ENCODE measurements around the gene PACSIN2. TPM values are rescaled to one million over a fixed set of nuclear protein-coding genes. Genes with fewer than 3 reads are reported as not detected.

Gene PACSIN2
- polyA plus RNA-seq, 2 of the 4 experiments (the other 2 are of a cell fraction), result 60.3 to 94.0 TPM

DNA sequence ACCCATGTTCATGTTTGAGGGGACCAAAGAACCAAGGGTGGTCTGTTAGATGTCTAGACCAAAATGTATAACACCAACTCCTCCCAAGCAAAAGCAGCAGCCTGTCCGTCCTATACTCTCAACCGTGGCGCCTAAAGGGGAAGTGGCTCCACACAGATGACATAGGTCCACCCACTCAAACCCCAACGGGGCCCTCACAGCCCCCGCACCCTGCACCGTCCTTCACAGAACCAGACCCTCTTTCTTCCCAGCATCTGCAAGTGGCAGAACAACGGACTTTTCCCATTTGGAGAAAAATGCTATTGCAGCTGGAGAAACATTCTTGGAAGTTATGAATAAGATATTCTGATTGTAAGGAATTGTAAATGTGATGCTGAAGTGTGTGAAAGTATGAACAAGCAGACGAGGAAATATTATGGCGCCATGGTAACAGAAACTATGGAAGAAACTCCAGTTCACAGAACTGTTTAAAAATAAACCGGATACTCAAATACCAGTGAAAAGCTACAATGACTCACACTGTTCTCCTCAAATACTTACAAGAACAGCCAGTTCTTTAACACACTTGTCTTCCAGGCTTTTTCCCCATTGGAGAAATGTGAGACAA, 81.4 kb downstream of the PACSIN2 start:
- Histone ChIP-seq H3K4me1 (peaks cover 92% of the 10 kb centered on the region), H3K27ac (peak overlapping the region; percentile 79 to 86), H3K4me3 (no peak overlapping the region), H3K9me3 (no peaks in the 10 kb centered on the region), H3K4me2 (peak overlapping the region; percentile 73)
- DNase-seq (ENCODE audit: low read depth in 1 of 2, low spot score in 1 of 2) (peak; percentile 43 to 73), FAIRE-seq (no peak), ATAC-seq (peak; percentile 52 to 75; a peak in 5 of 6 replicates)
- CTCF ChIA-PET, result interaction anchor here (1.3 kb wide), 1 partner anchor 13 kb away, joined by 3 read pairs; no protein-coding TSS in a partner anchor
- POLR2A ChIA-PET, result interaction anchor here (1.0 kb wide), 1 partner anchor 12 kb away, joined by 3 read pairs; no protein-coding TSS in a partner anchor
- 36% methylated on average over 10 of the region's 10 CpGs for WGBS (ENCODE audit: missing lambda C conversion rate)
- TF ChIP-seq EHMT2 (IDR thresholded peaks at IDR 0.05; ENCODE audit: low read depth) (no peak), FOSL2 (IDR thresholded peaks at IDR 0.05) (no peak), FOSL2 (CRISPR knock-in tag; IDR thresholded peaks at IDR 0.05) (peak; percentile 63)

GRCh38 chr22:42932857-42933484, 82.0 kb downstream of the PACSIN2 start:
- Histone ChIP-seq H3K4me3 (no peak overlapping the region), H3K4me2 (peak overlapping the region; percentile 73), H3K27ac (peak overlapping the region; percentile 79 to 82; a peak in 5 of 6 replicates), H3K9me3 (no peaks in the 10 kb centered on the region), H3K4me1 (peaks cover 86% of the 10 kb centered on the region)
- DNase-seq (ENCODE audit: low read depth in 1 of 2, low spot score in 1 of 2) (no peak), ATAC-seq (no peak), FAIRE-seq (no peak)
- CTCF ChIA-PET, result no interaction called here
- WGBS (ENCODE audit: missing lambda C conversion rate), result 78% methylated on average over 4 of the region's 4 CpGs
- TF ChIP-seq CHD2 (IDR thresholded peaks at IDR 0.05; ENCODE audit: low read length, partially characterized antibody) (no peak), FOSB (CRISPR knock-in tag; IDR thresholded peaks at IDR 0.05) (no peak), NPAS2 (CRISPR knock-in tag; IDR thresholded peaks at IDR 0.05; ENCODE audit: borderline replicate concordance) (no peak)
- TF ChIP-seq, protein P1, sequence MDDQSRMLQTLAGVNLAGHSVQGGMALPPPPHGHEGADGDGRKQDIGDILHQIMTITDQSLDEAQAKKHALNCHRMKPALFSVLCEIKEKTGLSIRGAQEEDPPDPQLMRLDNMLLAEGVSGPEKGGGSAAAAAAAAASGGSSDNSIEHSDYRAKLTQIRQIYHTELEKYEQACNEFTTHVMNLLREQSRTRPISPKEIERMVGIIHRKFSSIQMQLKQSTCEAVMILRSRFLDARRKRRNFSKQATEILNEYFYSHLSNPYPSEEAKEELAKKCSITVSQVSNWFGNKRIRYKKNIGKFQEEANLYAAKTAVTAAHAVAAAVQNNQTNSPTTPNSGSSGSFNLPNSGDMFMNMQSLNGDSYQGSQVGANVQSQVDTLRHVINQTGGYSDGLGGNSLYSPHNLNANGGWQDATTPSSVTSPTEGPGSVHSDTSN (IDR thresholded peaks at IDR 0.05), result no peak
- POLR2A ChIA-PET, result no interaction called here

DNA sequence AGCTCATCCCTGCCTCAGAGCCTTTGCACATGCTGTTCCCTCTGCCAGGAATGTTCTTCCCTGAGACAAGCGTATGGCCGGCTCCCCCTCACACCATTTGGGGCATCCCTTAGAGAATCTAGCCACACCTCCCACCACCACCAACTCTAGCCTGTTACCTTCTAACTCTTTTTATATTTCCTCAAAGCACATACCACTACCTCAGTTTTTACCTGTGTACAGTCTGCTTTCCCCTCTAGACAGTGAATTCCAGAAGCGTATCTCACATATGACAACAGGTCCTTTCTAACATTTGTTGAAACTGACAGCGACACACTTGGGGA, 82.8 kb downstream of the PACSIN2 start:
- no peak overlapping the region for H3K4me2 ChIP-seq
- 92% methylated on average over 4 of the region's 4 CpGs for WGBS (ENCODE audit: missing lambda C conversion rate)
- ChIA-PET POLR2A (no interaction called here), CTCF (interaction anchor here (1.2 kb wide), 2 partner anchors 9 to 158 kb away, joined by 3 read pairs; no protein-coding TSS in a partner anchor)
- no peak overlapping the region for H3K4me3 ChIP-seq
- no peak for ATAC-seq
- DNase-seq (ENCODE audit: low read depth in 1 of 2, low spot score in 1 of 2), result no peak
- H3K9me3 ChIP-seq, result no peaks in the 10 kb centered on the region
- no peak for FAIRE-seq
- TF ChIP-seq CEBPB (IDR thresholded peaks at IDR 0.05) (no peak), CTCF (IDR thresholded peaks at IDR 0.05) (no peak), POLR2AphosphoS2 (conservative IDR thresholded peaks at IDR 0.05; ENCODE audit: low read length) (no peak), CBX8 (IDR thresholded peaks at IDR 0.05) (no peak), ZSCAN20 (CRISPR knock-in tag; IDR thresholded peaks at IDR 0.05) (no peak), HES2 (IDR thresholded peaks at IDR 0.05) (no peak), CHD4 (IDR thresholded peaks at IDR 0.05; ENCODE audit: borderline replicate concordance) (no peak), GATA3 (IDR thresholded peaks at IDR 0.05; ENCODE audit: borderline replicate concordance) (no peak), NFE2L2 (conservative IDR thresholded peaks at IDR 0.05; ENCODE audit: low read length) (no peak), ESRRA (IDR thresholded peaks at IDR 0.05; ENCODE audit: borderline replicate concordance, low read length) (no peak), KDM1A (IDR thresholded peaks at IDR 0.05; ENCODE audit: low read depth) (no peak), HDAC2 (IDR thresholded peaks at IDR 0.05) (no peak), MAFK (IDR thresholded peaks at IDR 0.05; ENCODE audit: partially characterized antibody) (no peak)
- TF ChIP-seq, protein P2, sequence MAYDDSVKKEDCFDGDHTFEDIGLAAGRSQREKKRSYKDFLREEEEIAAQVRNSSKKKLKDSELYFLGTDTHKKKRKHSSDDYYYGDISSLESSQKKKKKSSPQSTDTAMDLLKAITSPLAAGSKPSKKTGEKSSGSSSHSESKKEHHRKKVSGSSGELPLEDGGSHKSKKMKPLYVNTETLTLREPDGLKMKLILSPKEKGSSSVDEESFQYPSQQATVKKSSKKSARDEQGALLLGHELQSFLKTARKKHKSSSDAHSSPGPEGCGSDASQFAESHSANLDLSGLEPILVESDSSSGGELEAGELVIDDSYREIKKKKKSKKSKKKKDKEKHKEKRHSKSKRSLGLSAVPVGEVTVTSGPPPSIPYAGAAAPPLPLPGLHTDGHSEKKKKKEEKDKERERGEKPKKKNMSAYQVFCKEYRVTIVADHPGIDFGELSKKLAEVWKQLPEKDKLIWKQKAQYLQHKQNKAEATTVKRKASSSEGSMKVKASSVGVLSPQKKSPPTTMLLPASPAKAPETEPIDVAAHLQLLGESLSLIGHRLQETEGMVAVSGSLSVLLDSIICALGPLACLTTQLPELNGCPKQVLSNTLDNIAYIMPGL (CRISPR knock-in tag; IDR thresholded peaks at IDR 0.05; ENCODE audit: borderline replicate concordance), result no peak
- TF ChIP-seq, protein P3, sequence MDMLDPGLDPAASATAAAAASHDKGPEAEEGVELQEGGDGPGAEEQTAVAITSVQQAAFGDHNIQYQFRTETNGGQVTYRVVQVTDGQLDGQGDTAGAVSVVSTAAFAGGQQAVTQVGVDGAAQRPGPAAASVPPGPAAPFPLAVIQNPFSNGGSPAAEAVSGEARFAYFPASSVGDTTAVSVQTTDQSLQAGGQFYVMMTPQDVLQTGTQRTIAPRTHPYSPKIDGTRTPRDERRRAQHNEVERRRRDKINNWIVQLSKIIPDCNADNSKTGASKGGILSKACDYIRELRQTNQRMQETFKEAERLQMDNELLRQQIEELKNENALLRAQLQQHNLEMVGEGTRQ (IDR thresholded peaks at IDR 0.05), result no peak
- H3K27ac ChIP-seq, result peak overlapping the region; percentile 29 to 79; a peak in 2 of 6 replicates
- peaks cover 79% of the 10 kb centered on the region for H3K4me1 ChIP-seq

All from A549 (cell line).